Calu3 (cell line): ENCODE results near the gene GAL3ST3. TPM values are rescaled to one million over a fixed set of nuclear protein-coding genes. Genes with fewer than 3 reads are reported as not detected.

ENCODE experiments used
- BruUV-seq: library from RNA; stranded (reverse); fragments of 400-500 nt; replicated peaks from 2 replicates; lab custom pipeline; 2021; lab: Mats Ljungman, UMichigan
- CTCF ChIA-PET: fragments of 300-600 bp; sonication (Branson Sonifier 250); formaldehyde crosslinking; loops from one replicate; lab custom pipeline; 2022; ENCODE audit warnings: antibody characterized with exemption; lab: Charles Lee
- DNase-seq: peaks from one replicate; pipeline ENCODE4 v3.0.0; 2022
- H3K27ac Mint-ChIP-seq: one replicate; pipeline ENCODE4 v1.8.0; 2022; ENCODE audit warnings: mixed read lengths; ENCODE audit not compliant: unreplicated experiment
- H3K27me3 Mint-ChIP-seq: one replicate; pipeline ENCODE4 v1.8.0; 2022; ENCODE audit warnings: mixed read lengths; ENCODE audit not compliant: unreplicated experiment
- H3K36me3 Mint-ChIP-seq: one replicate; pipeline ENCODE4 v1.8.0; 2022; ENCODE audit warnings: mild to moderate bottlenecking, moderate library complexity, mixed read lengths; ENCODE audit not compliant: insufficient read depth, unreplicated experiment
- H3K4me1 Mint-ChIP-seq: one replicate; pipeline ENCODE4 v1.8.0; 2022; ENCODE audit warnings: mild to moderate bottlenecking, low read depth, mixed read lengths; ENCODE audit not compliant: unreplicated experiment
- H3K4me3 Mint-ChIP-seq: one replicate; pipeline ENCODE4 v1.8.0; 2022; ENCODE audit warnings: mild to moderate bottlenecking, low read depth, moderate library complexity, mixed read lengths; ENCODE audit not compliant: unreplicated experiment
- H3K9me3 Mint-ChIP-seq: one replicate; pipeline ENCODE4 v1.8.0; 2022; ENCODE audit warnings: low read depth, mixed read lengths; ENCODE audit not compliant: unreplicated experiment
- intact Hi-C: fragments of 100-400 bp; cut with micrococcal nuclease; formaldehyde crosslinking; loops from one replicate; pipeline ENCODE4 v1.10.0; 2022; ENCODE audit not compliant: unreplicated experiment
- total RNA-seq: library from RNA; stranded (reverse); gene quantifications from 2 replicates; pipeline ENCODE4 v1.2.3, GENCODE V29; 2022
- TF ChIP-seq, protein P1 (sequence below): fragments of 200-600 bp; IDR thresholded peaks from one replicate; pipeline ENCODE4 v1.8.0; 2022; ENCODE audit warnings: antibody characterized with exemption; ENCODE audit not compliant: unreplicated experiment

Gene GAL3ST3
- total RNA-seq, 1 experiment from 2014 or later, result not detected

- H3K27ac Mint-ChIP-seq, result no peak overlapping the region
- intact Hi-C loops, result no loop called here
- CTCF ChIA-PET, result no interaction called here
- peaks cover 30% of the 10 kb centered on the region for H3K4me1 Mint-ChIP-seq
- H3K9me3 Mint-ChIP-seq, result no peaks in the 10 kb centered on the region
- no TSS peak for BruUV-seq
- TF ChIP-seq, protein P1, sequence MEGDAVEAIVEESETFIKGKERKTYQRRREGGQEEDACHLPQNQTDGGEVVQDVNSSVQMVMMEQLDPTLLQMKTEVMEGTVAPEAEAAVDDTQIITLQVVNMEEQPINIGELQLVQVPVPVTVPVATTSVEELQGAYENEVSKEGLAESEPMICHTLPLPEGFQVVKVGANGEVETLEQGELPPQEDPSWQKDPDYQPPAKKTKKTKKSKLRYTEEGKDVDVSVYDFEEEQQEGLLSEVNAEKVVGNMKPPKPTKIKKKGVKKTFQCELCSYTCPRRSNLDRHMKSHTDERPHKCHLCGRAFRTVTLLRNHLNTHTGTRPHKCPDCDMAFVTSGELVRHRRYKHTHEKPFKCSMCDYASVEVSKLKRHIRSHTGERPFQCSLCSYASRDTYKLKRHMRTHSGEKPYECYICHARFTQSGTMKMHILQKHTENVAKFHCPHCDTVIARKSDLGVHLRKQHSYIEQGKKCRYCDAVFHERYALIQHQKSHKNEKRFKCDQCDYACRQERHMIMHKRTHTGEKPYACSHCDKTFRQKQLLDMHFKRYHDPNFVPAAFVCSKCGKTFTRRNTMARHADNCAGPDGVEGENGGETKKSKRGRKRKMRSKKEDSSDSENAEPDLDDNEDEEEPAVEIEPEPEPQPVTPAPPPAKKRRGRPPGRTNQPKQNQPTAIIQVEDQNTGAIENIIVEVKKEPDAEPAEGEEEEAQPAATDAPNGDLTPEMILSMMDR, result no peak
- H3K36me3 Mint-ChIP-seq, result peaks cover 16% of the 10 kb centered on the region
- H3K4me3 Mint-ChIP-seq, result no peak overlapping the region
- DNase-seq, result no peak
- peaks cover 33% of the 10 kb centered on the region for H3K27me3 Mint-ChIP-seq
Measured at GRCh38 chr11:66046901-66047300, 2.1 kb downstream of the GAL3ST3 start.

DNA sequence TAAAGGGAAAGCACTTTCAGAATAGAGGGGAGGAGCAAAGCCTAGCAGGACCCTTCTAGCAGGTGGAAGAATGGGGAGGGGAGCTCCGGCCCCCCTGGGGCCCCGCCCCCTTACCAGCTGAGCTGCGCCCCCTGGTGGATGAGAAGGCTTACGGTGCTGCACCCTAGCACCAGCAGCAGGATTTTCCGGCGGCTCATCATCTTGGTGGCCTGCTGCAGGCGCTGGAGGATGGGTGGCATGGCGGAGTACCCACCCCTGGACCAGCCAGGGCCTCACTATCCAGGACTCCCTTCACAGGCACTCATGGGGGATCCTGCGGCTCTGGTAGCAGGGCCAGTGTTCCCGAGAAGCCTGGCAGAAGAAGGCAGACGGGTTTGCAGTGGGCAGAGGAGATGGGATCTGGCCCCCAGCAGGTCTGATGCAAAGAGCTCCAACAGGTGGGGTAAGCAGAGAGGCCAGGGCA lies 3.8 kb downstream of the GAL3ST3 start:
- Mint-ChIP-seq H3K27me3 (peaks cover 42% of the 10 kb centered on the region), H3K27ac (no peak overlapping the region), H3K9me3 (no peaks in the 10 kb centered on the region), H3K36me3 (peaks cover 5% of the 10 kb centered on the region), H3K4me3 (peak overlapping the region; percentile 46), H3K4me1 (peaks cover 17% of the 10 kb centered on the region)
- peak; percentile 87 for DNase-seq
- TF ChIP-seq, protein P1, result peak; percentile 89
- BruUV-seq, result no TSS peak
- intact Hi-C loops, result no loop called here
- CTCF ChIA-PET, result interaction anchor here (0.6 to 2.0 kb wide), 13 partner anchors 9 to 365 kb away, joined by 3 to 16 read pairs (median 4); partner anchors contain the start of genes CST6 and PACS1

DNA sequence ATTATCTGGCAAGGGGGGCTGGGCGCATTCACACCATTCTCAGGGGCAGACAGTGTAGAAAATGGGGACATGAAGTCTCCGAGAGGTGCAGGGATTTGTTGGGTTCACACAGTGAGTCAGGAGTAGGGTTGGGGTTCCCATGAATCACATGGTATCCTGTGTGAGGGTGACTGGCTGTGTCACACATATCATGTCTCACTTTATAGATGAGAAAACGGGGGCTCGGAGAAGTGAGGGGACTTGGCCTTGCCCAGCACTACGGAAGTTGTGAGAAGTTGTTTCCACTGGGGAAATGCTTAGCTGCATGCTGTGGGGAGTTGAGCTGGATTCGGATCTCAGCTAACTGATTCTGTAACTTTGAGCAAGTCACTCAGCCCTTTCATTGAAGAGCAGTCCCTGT lies 4.2 kb downstream of the GAL3ST3 start:
- Mint-ChIP-seq H3K36me3 (peaks cover 5% of the 10 kb centered on the region), H3K27ac (peak overlapping the region; percentile 20), H3K9me3 (no peaks in the 10 kb centered on the region), H3K4me3 (peak overlapping the region; percentile 46), H3K4me1 (peaks cover 17% of the 10 kb centered on the region), H3K27me3 (peaks cover 42% of the 10 kb centered on the region)
- BruUV-seq, result no TSS peak
- CTCF ChIA-PET, result interaction anchor here (0.6 to 2.0 kb wide), 12 partner anchors 9 to 365 kb away, joined by 3 to 16 read pairs (median 4); partner anchors contain the start of genes CST6 and PACS1
- intact Hi-C loops, result no loop called here
- TF ChIP-seq, protein P1, result no peak
- no peak for DNase-seq

GRCh38 chr11:66042996-66043906 lies 5.7 kb downstream of the GAL3ST3 start:
- Mint-ChIP-seq H3K4me3 (no peak overlapping the region), H3K27ac (no peak overlapping the region), H3K36me3 (peaks cover 5% of the 10 kb centered on the region), H3K9me3 (no peaks in the 10 kb centered on the region), H3K4me1 (peaks cover 17% of the 10 kb centered on the region), H3K27me3 (peaks cover 42% of the 10 kb centered on the region)
- intact Hi-C loops, result no loop called here
- BruUV-seq, result no TSS peak
- no peak for DNase-seq
- CTCF ChIA-PET, result no interaction called here
- TF ChIP-seq, protein P1, result no peak
